K562 (cell line): Measurements from ENCODE around the gene KIFC3. TPM values are rescaled to one million over a fixed set of nuclear protein-coding genes. Genes with fewer than 3 reads are reported as not detected.

Experiments
- CUX1 ChIP-seq: fragments of 200-800 bp; sonication (Bioruptor generic); IDR thresholded peaks from 2 replicates; pipeline ENCODE4 v1.6.1; 2016; ENCODE audit warnings: missing genetic modification characterization, missing compliant biosample characterization
- DPF2 ChIP-seq: fragments of 450-650 bp; IDR thresholded peaks from 2 replicates; pipeline ENCODE4 v1.6.1; 2016
- GATAD2B ChIP-seq: fragments of 450-650 bp; IDR thresholded peaks from 2 replicates; pipeline ENCODE4 v1.6.1; 2017; ENCODE audit warnings: mild to moderate bottlenecking, borderline replicate concordance
- HDAC2 ChIP-seq: fragments of 450-650 bp; IDR thresholded peaks from 2 replicates; pipeline ENCODE4 v1.6.1; 2016; ENCODE audit warnings: mild to moderate bottlenecking
- HIVEP1 ChIP-seq: fragments of 250-450 bp; sonication (Bioruptor Pico); IDR thresholded peaks from 2 replicates; pipeline ENCODE4 v1.4.0; 2020; ENCODE audit warnings: mild to moderate bottlenecking
- HMBOX1 ChIP-seq: sonication (generic); IDR thresholded peaks from 2 replicates; pipeline ENCODE4 v1.6.1; 2016
- L3MBTL2 ChIP-seq: fragments of 450-650 bp; IDR thresholded peaks from 2 replicates; pipeline ENCODE4 v1.6.1; 2016; ENCODE audit warnings: mild to moderate bottlenecking, moderate library complexity
- MCM2 ChIP-seq: fragments of 450-650 bp; IDR thresholded peaks from 2 replicates; pipeline ENCODE4 v1.6.1; 2017; ENCODE audit warnings: low read depth, mild to moderate bottlenecking
- MEF2A ChIP-seq: IDR thresholded peaks from 2 replicates; pipeline ENCODE4 v1.6.1; 2011; ENCODE audit warnings: low read depth, mild to moderate bottlenecking, low read length, moderate library complexity; ENCODE audit not compliant: control insufficient read depth
- MTA3 ChIP-seq: fragments of 450-650 bp; formaldehyde crosslinking; IDR thresholded peaks from 2 replicates; pipeline ENCODE4 v1.6.1; 2017; ENCODE audit warnings: mild to moderate bottlenecking, borderline replicate concordance
- PHTF2 ChIP-seq: fragments of 250-450 bp; sonication (Bioruptor Pico); IDR thresholded peaks from 2 replicates; pipeline ENCODE4 v1.5.0; 2021; ENCODE audit warnings: mild to moderate bottlenecking
- RBFOX2 ChIP-seq: fragments of 200-400 bp; formaldehyde crosslinking; IDR thresholded peaks from 2 replicates; pipeline ENCODE4 v1.6.1; 2017; ENCODE audit warnings: low read depth, mild to moderate bottlenecking, low read length, moderate library complexity
- RFX7 ChIP-seq: fragments of 250-450 bp; sonication (Bioruptor Pico); IDR thresholded peaks from 2 replicates; pipeline ENCODE4 v1.5.1; 2021; ENCODE audit warnings: mild to moderate bottlenecking
- SP1 ChIP-seq: sonication (generic); formaldehyde crosslinking; IDR thresholded peaks from 2 replicates; pipeline ENCODE4 v1.8.1; 2022; ENCODE audit warnings: mild to moderate bottlenecking, missing genetic modification reagents
- THAP12 ChIP-seq: fragments of 250-450 bp; sonication (Bioruptor Pico); IDR thresholded peaks from 2 replicates; pipeline ENCODE4 v1.9.0; 2021; ENCODE audit warnings: mild to moderate bottlenecking, inconsistent platforms
- ZEB2 ChIP-seq: fragments of 450-650 bp; IDR thresholded peaks from 2 replicates; pipeline ENCODE4 v1.6.1; 2016
- ZNF707 ChIP-seq: fragments of 250-450 bp; sonication (Bioruptor Pico); conservative IDR thresholded peaks from 2 replicates; pipeline ENCODE4 v1.8.0; 2022; ENCODE audit warnings: inconsistent platforms, mild to moderate bottlenecking, moderate library complexity
- ZNF740 ChIP-seq, 3 experiments: fragments of 200-800 bp in 1 of 3; sonication (Bioruptor generic) in 1 of 3; sonication (generic) in 1 of 3; formaldehyde crosslinking in 1 of 3; IDR thresholded peaks; 2 replicates each; pipeline versions ENCODE4 v1.6.1 to v1.8.0; 2016 to 2022; ENCODE audit warnings: mild to moderate bottlenecking in 2 of 3, missing compliant biosample characterization in 2 of 3, missing genetic modification characterization in 2 of 3, missing genetic modification reagents in 1 of 3
- polyA plus RNA-seq, 8 experiments: library from polyadenylated mRNA; depleted of rRNA in 4 of 8; stranded (reverse) in 5 of 8; unstranded in 3 of 8; fragments of >200 nt; fragmentation: Nextera tagmentation in 2 of 8; fragmentation: Illumina TruSeq in 1 of 8; extraction: Ambion mirVana in 2 of 8; extraction: Trizol in 1 of 8; gene quantifications; 2 replicates each; pipeline versions ENCODE4 v1.2.1 to v1.2.3, GENCODE V29; 2011 to 2014; ENCODE audit warnings: inconsistent platforms in 1 of 8, missing spikeins in 1 of 8
- total RNA-seq, 7 experiments: library from RNA; depleted of rRNA in 6 of 7; stranded (reverse); fragments of >200 nt in 6 of 7; fragmentation: Illumina TruSeq in 2 of 7; extraction: Trizol in 2 of 7; gene quantifications; 2 replicates each; pipeline versions ENCODE4 v1.2.1 to v1.2.3, GENCODE V29; 2011 to 2021; ENCODE audit warnings: low replicate concordance in 1 of 7

Gene KIFC3
- total and polyA plus RNA-seq, 9 of the 15 experiments (the other 6 are each of a cell fraction or from before 2014, with no cell fraction given) = 0.23 to 105 (median 26.2) TPM

- TF ChIP-seq HMBOX1 (no peak), HDAC2 (peak; percentile 71; the same call in 1 of the 2 replicates), DPF2 (peak; percentile 59; the same call in 1 of the 2 replicates), RBFOX2 (peak; percentile 76), GATAD2B (peak; percentile 95), CUX1 (no peak), MEF2A (no peak), ZNF740 (CRISPR knock-in tag; IDR thresholded peaks at IDR 0.05) (0 out of 2 replicates have a peak, but pooled peaks have one; percentile 51), ZNF740 (tag; IDR thresholded peaks at IDR 0.05) (no peak), ZNF707 (CRISPR knock-in tag) (no peak), L3MBTL2 (peak; percentile 96), SP1 (CRISPR knock-in tag) (peak; percentile 23; the same call in 1 of the 2 replicates), MTA3 (peak; percentile 55), ZEB2 (0 out of 2 replicates have a peak, but pooled peaks have one; percentile 22), THAP12 (CRISPR knock-in tag) (0 out of 2 replicates have a peak, but pooled peaks have one; percentile 8), RFX7 (CRISPR knock-in tag) (no peak), MCM2 (no peak), HIVEP1 (CRISPR knock-in tag) (no peak), PHTF2 (CRISPR knock-in tag) (no peak)
These were observed at the start of gene KIFC3 (continued) for GRCh38 chr16:57802341-57803133.
